Activated T-cell treated with anti-CD3 and anti-CD28 coated beads, Interleukin-2, amount 50 U/mL, for 1 hour (primary cell): ENCODE data around the gene BTK.
A peak's percentile ranks its signal among the peaks of the same experiment; 100 is the strongest.

ENCODE experiments used
- DNase-seq: peaks from one replicate; pipeline ENCODE4 v3.0.0-alpha.2; 2020

BTK gene

GRCh38 chrX:101393530-101394305 lies 7.7 kb upstream of the BTK start:
- DNase-seq = no peak

- no peak for DNase-seq
Observed at GRCh38 chrX:101391831-101392230, 5.8 kb upstream of the BTK start.

GRCh38 chrX:101390664-101391525 lies 4.9 kb upstream of the BTK start, which contains the start of gene RPL36A:
Gene RPL36A (plus strand): TSS chrX:101391011. CDS start chrX:101391044, 33 bp downstream.
- DNase-seq = peak; percentile 78

GRCh38 chrX:101388604-101389003 lies 2.6 kb upstream of the BTK start:
- no peak for DNase-seq

- no peak for DNase-seq
Observed at GRCh38 chrX:101386542-101386885, 523 bp upstream of the BTK start.

- no peak for DNase-seq
Observed at GRCh38 chrX:101385026-101385684, 836 bp downstream of the BTK start.

GRCh38 chrX:101383679-101384205 lies 2.2 kb downstream of the BTK start:
- no peak for DNase-seq

GRCh38 chrX:101377547-101377946 lies 8.4 kb downstream of the BTK start:
- no peak for DNase-seq

- DNase-seq = no peak
Observed at GRCh38 chrX:101370888-101371504, 15.0 kb downstream of the BTK start.

- DNase-seq = no peak
Observed at GRCh38 chrX:101369687-101370086, 16.3 kb downstream of the BTK start.

GRCh38 chrX:101368800-101369199 lies 17.2 kb downstream of the BTK start:
- no peak for DNase-seq

- no peak for DNase-seq
Observed at GRCh38 chrX:101365301-101365795, 20.6 kb downstream of the BTK start.

GRCh38 chrX:101362757-101363156 lies 23.2 kb downstream of the BTK start:
- no peak for DNase-seq

- no peak for DNase-seq
Observed at GRCh38 chrX:101362116-101362515, 23.9 kb downstream of the BTK start.

GRCh38 chrX:101360390-101360789 lies 25.6 kb downstream of the BTK start:
- DNase-seq = no peak

- no peak for DNase-seq
Observed at GRCh38 chrX:101359966-101360365, 26.0 kb downstream of the BTK start.

GRCh38 chrX:101357166-101357795 lies 28.7 kb downstream of the BTK start:
- no peak for DNase-seq

- no peak for DNase-seq
Observed at GRCh38 chrX:101349193-101349562, 36.8 kb downstream of the BTK start.

- DNase-seq = peak; percentile 74
Observed at GRCh38 chrX:101348452-101349192, 37.4 kb downstream of the BTK start, which contains the start of gene TIMM8A. Gene TIMM8A (minus strand): TSS chrX:101348742. CDS start chrX:101348664, 78 bp downstream.

- no peak for DNase-seq
Observed at GRCh38 chrX:101347859-101348451, 38.0 kb downstream of the BTK start.

GRCh38 chrX:101337776-101338271 lies 48.2 kb downstream of the BTK start:
- no peak for DNase-seq
